Stomach (tissue), 9 donors: ENCODE data around the gene WIPF1. TPM values are rescaled to one million over a fixed set of nuclear protein-coding genes. Genes with fewer than 3 reads are reported as not detected.

ENCODE experiments used
- DNase-seq, 2 donors: peaks; one replicate each; pipeline versions ENCODE4 v3.0.0 to v3.0.0-alpha.2; 2013 to 2019
- H3K27ac ChIP-seq, 5 donors: fragments of 200-600 bp in 4 of 5; sonication (generic) in 4 of 5; one replicate each; pipeline ENCODE4 v1.5.1; 2013 to 2019; ENCODE audit warnings: mild to moderate bottlenecking in 1 of 5, moderate library complexity in 1 of 5
- H3K27me3 ChIP-seq, 3 donors: fragments of 200-600 bp; sonication (generic); one replicate each; pipeline ENCODE4 v1.5.1; 2017 to 2019; ENCODE audit warnings: mixed run types in 1 of 3
- H3K36me3 ChIP-seq, 4 donors: fragments of 200-600 bp; sonication (generic); 1 replicate in 3 of 4; 2 replicates in 1 of 4; pipeline ENCODE4 v1.5.1; 2016 to 2019
- H3K4me1 ChIP-seq, 4 donors: fragments of 200-600 bp; sonication (generic); one replicate each; pipeline ENCODE4 v1.5.1; 2016 to 2019
- H3K4me3 ChIP-seq, 4 donors: fragments of 200-600 bp; sonication (generic) in 3 of 4; one replicate each; pipeline ENCODE4 v1.5.1; 2016 to 2019; ENCODE audit warnings: mild to moderate bottlenecking in 1 of 4
- H3K9me3 ChIP-seq, 4 donors: fragments of 200-600 bp; sonication (generic); one replicate each; pipeline ENCODE4 v1.5.1; 2016 to 2019
- EP300 ChIP-seq: sonication (generic); formaldehyde crosslinking; IDR thresholded peaks from one replicate; pipeline ENCODE4 v1.6.1; 2017; ENCODE audit warnings: antibody characterized with exemption
- POLR2A ChIP-seq, 4 donors: fragments of 450-650 bp; IDR thresholded peaks; one replicate each; pipeline ENCODE4 v1.6.1; 2016; ENCODE audit warnings: antibody characterized with exemption in 4 of 4, control low read depth in 2 of 4, mild to moderate bottlenecking in 1 of 4, moderate library complexity in 1 of 4
- POLR2AphosphoS5 ChIP-seq, 3 donors: sonication (generic); formaldehyde crosslinking; IDR thresholded peaks; one replicate each; pipeline ENCODE4 v1.6.1; 2016; ENCODE audit warnings: antibody characterized with exemption in 3 of 3
- WGBS, 5 donors: extraction: QIAGEN DNeasy Blood & Tissue Kit in 3 of 5; methylation state at CpG; one replicate each; pipeline versions ENCODE4 v1.1.5 to v1.1.7; 2013 to 2018; 5-methylcytosine and 5-hydroxymethylcytosine counted together
- intact Hi-C: fragments of 100-400 bp; cut with DNase I; formaldehyde crosslinking; loops from one replicate; pipeline ENCODE4 v1.15.1; 2023; ENCODE audit warnings: low total_unique reads
- polyA plus RNA-seq, 3 donors: library from polyadenylated mRNA; stranded (reverse); fragments of 200-250 nt; gene quantifications; one replicate each; pipeline ENCODE4 v1.2.3, GENCODE V29; 2013
- total RNA-seq, 5 donors: library from RNA; depleted of rRNA; stranded (reverse); fragments of >200 nt; gene quantifications; one replicate each; pipeline versions ENCODE4 v1.1.0 to v1.2.3, GENCODE V29; 2014 to 2016
- TF ChIP-seq, protein P1 (sequence below), 7 experiments: fragments of 450-650 bp in 4 of 7; fragments of 200-600 bp in 3 of 7; sonication (generic) in 3 of 7; IDR thresholded peaks; one replicate each; pipeline ENCODE4 v1.5.1; 2016 to 2019; ENCODE audit warnings: antibody characterized with exemption in 7 of 7, control low read depth in 2 of 7, mild to moderate bottlenecking in 1 of 7
- donor health status: healthy with polysubstance abuse.
- donor health status: Bipolar disorder and iron deficiency.
- donor health status: healthy.

The WIPF1 gene
- total and polyA plus RNA-seq, 8 donors = 8.8 to 43.8 (median 22.0) TPM

DNA sequence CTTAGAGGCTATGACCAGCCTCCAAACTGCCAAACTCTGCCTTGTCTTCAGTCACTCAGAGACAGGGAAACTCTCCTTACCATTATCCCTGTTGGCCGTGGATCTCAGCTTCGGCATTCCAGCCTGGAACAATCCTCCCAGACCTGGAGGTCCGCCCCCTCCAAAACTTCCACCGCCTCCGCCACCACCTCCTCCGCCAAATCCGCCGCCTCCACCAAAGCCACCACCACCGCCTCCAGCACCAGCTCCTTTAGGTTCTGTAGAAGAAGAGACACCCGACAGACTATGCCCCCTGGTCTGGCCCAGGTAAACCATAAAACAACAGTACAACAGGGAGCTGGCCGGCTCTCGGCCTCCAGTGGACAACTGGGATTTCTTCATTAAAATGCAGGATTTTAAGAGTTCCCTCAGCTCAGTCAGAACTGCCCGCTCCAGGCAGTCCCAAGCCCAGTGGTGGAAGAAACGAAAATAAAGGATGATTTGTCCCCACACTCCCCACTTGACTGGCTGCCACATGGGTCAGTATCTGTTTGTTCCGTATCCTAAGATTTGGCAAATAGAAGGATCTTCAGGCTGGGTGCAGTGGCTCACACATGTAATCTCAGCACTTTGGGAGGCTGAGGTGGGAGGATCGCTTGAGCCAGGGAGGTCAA lies 22.4 kb downstream of the WIPF1 start:
- Histone ChIP-seq H3K9me3 (no peaks in the 10 kb centered on the region), H3K36me3 (peaks cover 11 to 73% (median 64%) of the 10 kb centered on the region in 4 donors), H3K4me1 (peaks cover 0 to 35% (median 13%) of the 10 kb centered on the region in 4 donors), H3K4me3 (no peak overlapping the region), H3K27me3 (no peaks in the 10 kb centered on the region), H3K27ac (no peak overlapping the region)
- no peak for TF ChIP-seq EP300
- TF ChIP-seq POLR2A (IDR thresholded peaks at IDR 0.05) = no peak
- no peak for TF ChIP-seq POLR2AphosphoS5 (IDR thresholded peaks at IDR 0.05)
- TF ChIP-seq, protein P1, sequence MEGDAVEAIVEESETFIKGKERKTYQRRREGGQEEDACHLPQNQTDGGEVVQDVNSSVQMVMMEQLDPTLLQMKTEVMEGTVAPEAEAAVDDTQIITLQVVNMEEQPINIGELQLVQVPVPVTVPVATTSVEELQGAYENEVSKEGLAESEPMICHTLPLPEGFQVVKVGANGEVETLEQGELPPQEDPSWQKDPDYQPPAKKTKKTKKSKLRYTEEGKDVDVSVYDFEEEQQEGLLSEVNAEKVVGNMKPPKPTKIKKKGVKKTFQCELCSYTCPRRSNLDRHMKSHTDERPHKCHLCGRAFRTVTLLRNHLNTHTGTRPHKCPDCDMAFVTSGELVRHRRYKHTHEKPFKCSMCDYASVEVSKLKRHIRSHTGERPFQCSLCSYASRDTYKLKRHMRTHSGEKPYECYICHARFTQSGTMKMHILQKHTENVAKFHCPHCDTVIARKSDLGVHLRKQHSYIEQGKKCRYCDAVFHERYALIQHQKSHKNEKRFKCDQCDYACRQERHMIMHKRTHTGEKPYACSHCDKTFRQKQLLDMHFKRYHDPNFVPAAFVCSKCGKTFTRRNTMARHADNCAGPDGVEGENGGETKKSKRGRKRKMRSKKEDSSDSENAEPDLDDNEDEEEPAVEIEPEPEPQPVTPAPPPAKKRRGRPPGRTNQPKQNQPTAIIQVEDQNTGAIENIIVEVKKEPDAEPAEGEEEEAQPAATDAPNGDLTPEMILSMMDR (IDR thresholded peaks at IDR 0.05) = no peak
- WGBS, 5 donors = 89 to 97% (median 91%) methylated on average over 16 of the region's 16 CpGs
- intact Hi-C loops = loop anchor here (10.0 kb wide), 1 partner anchor 120 kb away; no protein-coding TSS in a partner anchor
- DNase-seq = no peak

DNA sequence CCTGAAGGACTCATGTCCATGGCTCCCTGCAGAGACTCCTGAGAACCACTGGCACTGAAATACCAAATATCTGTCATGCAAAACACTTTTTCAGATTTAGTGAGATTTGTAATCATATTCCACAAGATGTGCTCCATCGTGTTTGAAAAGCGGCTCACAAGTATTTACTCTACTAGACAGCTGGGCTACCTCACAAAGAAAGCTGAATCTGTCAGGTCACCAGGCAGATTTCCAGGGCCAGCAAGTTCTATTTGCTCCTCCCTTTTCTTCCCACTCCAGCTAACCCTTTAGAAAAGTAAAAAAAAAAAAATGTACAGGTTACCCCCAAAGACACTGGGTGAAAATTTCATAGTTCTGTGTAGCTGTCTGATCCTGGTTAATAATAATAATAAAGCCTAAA lies 22.9 kb downstream of the WIPF1 start:
- Histone ChIP-seq H3K27ac (no peak overlapping the region), H3K4me1 (peaks cover 0 to 29% (median 13%) of the 10 kb centered on the region in 4 donors), H3K9me3 (no peaks in the 10 kb centered on the region), H3K27me3 (no peaks in the 10 kb centered on the region), H3K36me3 (peaks cover 11 to 72% (median 60%) of the 10 kb centered on the region in 4 donors), H3K4me3 (no peak overlapping the region)
- TF ChIP-seq, protein P1 (IDR thresholded peaks at IDR 0.05) = no peak
- TF ChIP-seq EP300 = no peak
- WGBS, 5 donors = 11 to 38% (median 17%) methylated on average over 2 of the region's 2 CpGs
- intact Hi-C loops = loop anchor here (10.0 kb wide), 1 partner anchor 120 kb away; no protein-coding TSS in a partner anchor
- DNase-seq = peak in 1 of 2 donors; percentile 51

DNA sequence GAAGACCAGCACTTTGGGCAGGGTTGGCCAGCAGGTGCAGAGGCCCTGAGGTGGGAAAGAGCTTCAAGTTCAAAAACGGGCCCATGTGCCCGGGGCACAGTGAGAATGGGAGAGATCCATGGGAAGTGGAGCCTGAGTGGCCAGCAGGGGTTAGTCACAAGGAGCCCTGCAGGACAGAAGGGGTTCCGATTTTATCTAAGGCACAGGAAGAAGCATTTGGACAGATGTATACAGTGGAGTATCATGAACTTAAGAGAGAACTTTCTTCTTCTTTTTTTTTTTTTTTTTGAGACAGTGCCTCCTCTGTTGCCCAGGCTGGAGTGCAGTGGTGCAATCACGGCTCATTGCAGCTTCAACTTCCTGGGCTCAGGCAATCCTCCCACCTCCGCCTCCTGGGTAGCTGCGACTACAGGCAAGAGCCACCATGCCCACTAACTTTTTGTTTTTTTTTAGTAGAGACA lies 24.0 kb downstream of the WIPF1 start:
- H3K4me1 ChIP-seq = peaks cover 0 to 25% (median 13%) of the 10 kb centered on the region in 4 donors
- H3K27me3 ChIP-seq = no peaks in the 10 kb centered on the region
- H3K9me3 ChIP-seq = no peaks in the 10 kb centered on the region
- intact Hi-C loops = loop anchor here (10.0 kb wide), 1 partner anchor 121 kb away; no protein-coding TSS in a partner anchor
- H3K4me3 ChIP-seq = no peak overlapping the region
- no peak for DNase-seq
- peaks cover 11 to 69% (median 52%) of the 10 kb centered on the region in 4 donors for H3K36me3 ChIP-seq
- TF ChIP-seq, protein P1 (IDR thresholded peaks at IDR 0.05) = no peak
- no peak for TF ChIP-seq POLR2AphosphoS5 (IDR thresholded peaks at IDR 0.05)
- TF ChIP-seq POLR2A (IDR thresholded peaks at IDR 0.05) = no peak
- no peak for TF ChIP-seq EP300
- WGBS, 5 donors = 77 to 84% (median 83%) methylated on average over 6 of the region's 6 CpGs
- peak overlapping the region in 1 of 5 donors; percentile 44 for H3K27ac ChIP-seq

DNA sequence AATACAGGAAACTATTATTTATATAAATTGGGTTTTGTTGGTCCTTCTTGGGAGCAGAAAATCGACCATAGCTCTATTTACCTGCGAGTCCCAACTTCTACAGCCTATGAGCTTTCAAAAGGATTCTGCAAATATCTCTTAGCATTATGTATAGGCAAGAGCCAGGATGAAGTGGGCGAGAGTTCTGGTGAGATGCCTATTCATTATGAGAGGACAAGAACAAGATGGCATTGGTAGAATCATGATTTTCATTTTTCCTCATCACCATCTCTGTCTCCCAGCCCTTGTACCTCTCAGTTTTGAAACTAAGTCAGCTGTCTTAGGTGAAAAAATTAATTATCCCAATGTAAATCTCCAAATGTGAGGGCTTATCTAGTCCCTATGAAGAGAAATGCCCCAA lies 25.0 kb downstream of the WIPF1 start:
- H3K4me1 ChIP-seq = peaks cover 0 to 25% (median 13%) of the 10 kb centered on the region in 4 donors
- intact Hi-C loops = loop anchor here (10.0 kb wide), 1 partner anchor 122 kb away; no protein-coding TSS in a partner anchor
- no peak overlapping the region for H3K27ac ChIP-seq
- no peaks in the 10 kb centered on the region for H3K27me3 ChIP-seq
- no peak for TF ChIP-seq POLR2A (IDR thresholded peaks at IDR 0.05)
- TF ChIP-seq EP300 = no peak
- no peak for TF ChIP-seq POLR2AphosphoS5 (IDR thresholded peaks at IDR 0.05)
- TF ChIP-seq, protein P1 (IDR thresholded peaks at IDR 0.05) = no peak
- H3K4me3 ChIP-seq = no peak overlapping the region
- DNase-seq = no peak
- 80 to 87% (median 83%) methylated on average over 3 of the region's 3 CpGs for WGBS, 5 donors
- H3K9me3 ChIP-seq = no peaks in the 10 kb centered on the region
- H3K36me3 ChIP-seq = peaks cover 14 to 75% (median 53%) of the 10 kb centered on the region in 4 donors
